Osteoblast (primary cell): ENCODE measurements around the gene RGS1. TPM values are rescaled to one million over a fixed set of nuclear protein-coding genes. Genes with fewer than 3 reads are reported as not detected.
A peak's percentile ranks its signal among the peaks of the same experiment; 100 is the strongest.

Source experiments
- DNase-seq: peaks from one replicate; pipeline ENCODE4 v3.0.0; 2011; ENCODE audit warnings: low spot score, mixed read lengths; ENCODE audit not compliant: insufficient read length; ENCODE audit errors: missing footprints
- H2AFZ ChIP-seq: 2 replicates; pipeline ENCODE4 v1.6.0; 2011; ENCODE audit warnings: mild to moderate bottlenecking, low read length
- H3K27ac ChIP-seq: 2 replicates; pipeline ENCODE4 v1.5.1; 2011; ENCODE audit warnings: mild to moderate bottlenecking, low read depth, low read length, moderate library complexity
- H3K27me3 ChIP-seq: 2 replicates; pipeline ENCODE4 v1.6.0; 2012; ENCODE audit warnings: mild to moderate bottlenecking, control low read depth, inconsistent platforms, low read length, moderate library complexity; ENCODE audit not compliant: insufficient read depth
- H3K36me3 ChIP-seq: 2 replicates; pipeline ENCODE4 v1.5.1; 2011; ENCODE audit warnings: mild to moderate bottlenecking, low read length, control low read depth, moderate library complexity; ENCODE audit not compliant: insufficient read depth
- H3K4me1 ChIP-seq: 2 replicates; pipeline ENCODE4 v1.5.1; 2011; ENCODE audit warnings: mild to moderate bottlenecking, low read length, control low read depth, moderate library complexity; ENCODE audit not compliant: insufficient read depth
- H3K4me2 ChIP-seq: 2 replicates; pipeline ENCODE4 v1.6.0; 2011; ENCODE audit warnings: mild to moderate bottlenecking, low read length; ENCODE audit not compliant: insufficient read depth
- H3K4me3 ChIP-seq: fragments of 200-600 bp; sonication (generic); 3 replicates; pipeline ENCODE4 v1.5.1; 2012; ENCODE audit warnings: mild to moderate bottlenecking, low read length, inconsistent platforms; ENCODE audit not compliant: insufficient read depth
- H3K79me2 ChIP-seq: 2 replicates; pipeline ENCODE4 v1.6.0; 2012; ENCODE audit warnings: mild to moderate bottlenecking, low read length, control low read depth, inconsistent platforms; ENCODE audit not compliant: insufficient read depth
- H3K9me3 ChIP-seq: 2 replicates; pipeline ENCODE4 v1.5.1; 2011; ENCODE audit warnings: low read depth, low read length, control low read depth
- H4K20me1 ChIP-seq: 2 replicates; pipeline ENCODE4 v1.6.0; 2012; ENCODE audit warnings: mild to moderate bottlenecking, low read length, control low read depth; ENCODE audit not compliant: insufficient read depth
- CTCF ChIP-seq: IDR thresholded peaks from 2 replicates; pipeline ENCODE4 v1.5.1; 2011; ENCODE audit warnings: mild to moderate bottlenecking, low read depth, low read length, moderate library complexity; ENCODE audit errors: extremely low read depth
- total RNA-seq: library from RNA; depleted of rRNA; stranded (reverse); fragments of >200 nt; gene quantifications from 2 replicates; pipeline ENCODE4 v1.2.3, GENCODE V29; 2012

Gene RGS1
- total RNA-seq, 1 donor: not detected

- no peak overlapping the region for H3K27ac ChIP-seq
- peaks cover 13% of the 10 kb centered on the region for H3K4me1 ChIP-seq
- H3K36me3 ChIP-seq: no peaks in the 10 kb centered on the region
- no peak overlapping the region for H2AFZ ChIP-seq
- no peak overlapping the region for H3K4me3 ChIP-seq
- no peak for DNase-seq
- H3K4me2 ChIP-seq: no peak overlapping the region
- TF ChIP-seq CTCF: no peak
- H3K79me2 ChIP-seq: no peaks in the 10 kb centered on the region
- H3K27me3 ChIP-seq: no peaks in the 10 kb centered on the region
- H4K20me1 ChIP-seq: no peaks in the 10 kb centered on the region
- no peaks in the 10 kb centered on the region for H3K9me3 ChIP-seq
Observed at GRCh38 chr1:192535916-192536664, 39.5 kb upstream of the RGS1 start.

DNA sequence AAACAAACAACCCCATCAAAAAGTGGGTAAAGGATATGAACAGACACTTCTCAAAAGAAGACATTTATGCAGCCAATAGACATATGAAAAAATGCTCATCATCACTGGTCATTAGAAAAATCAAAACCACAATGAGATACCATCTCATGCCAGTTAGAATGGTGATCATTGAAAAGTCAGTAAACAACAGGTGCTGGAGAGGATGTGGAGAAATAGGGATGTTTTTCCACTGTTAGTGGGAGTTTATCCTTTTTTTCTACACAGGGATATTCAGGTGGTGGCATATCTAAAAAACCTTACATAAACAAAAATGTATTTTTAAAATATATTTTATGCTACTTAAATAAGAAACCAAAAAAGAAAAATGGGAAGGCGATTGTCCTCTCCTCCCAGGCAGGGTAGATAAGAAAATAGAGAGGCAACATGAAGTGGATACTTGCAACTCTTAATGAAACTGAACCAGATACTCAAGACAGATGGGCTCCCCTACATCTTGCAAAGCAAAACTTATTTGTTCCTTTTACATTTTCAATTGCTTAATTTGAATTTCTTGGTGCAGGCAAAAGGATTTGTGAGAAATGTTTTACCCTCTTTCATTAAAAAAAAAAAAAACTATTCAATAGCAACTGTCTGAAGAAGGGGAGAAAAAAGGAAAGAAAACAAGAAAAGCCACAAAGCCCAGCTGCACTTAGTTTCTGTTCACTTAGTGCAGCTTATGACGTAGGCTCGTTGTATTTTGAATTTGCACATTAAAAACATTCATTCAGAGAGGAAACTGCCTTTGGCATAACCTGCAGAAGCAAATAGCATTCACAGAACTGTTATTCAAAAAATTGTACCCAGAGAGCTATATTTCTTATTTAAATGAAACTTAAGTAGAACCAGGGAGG is 36.9 kb upstream of the RGS1 start:
- no peak for DNase-seq
- Histone ChIP-seq H3K4me2 (peak overlapping the region; percentile 49), H3K9me3 (no peaks in the 10 kb centered on the region), H3K79me2 (no peaks in the 10 kb centered on the region), H3K4me3 (no peak overlapping the region), H4K20me1 (no peaks in the 10 kb centered on the region), H3K36me3 (no peaks in the 10 kb centered on the region), H3K4me1 (peaks cover 11% of the 10 kb centered on the region), H3K27me3 (no peaks in the 10 kb centered on the region), H3K27ac (peak overlapping the region; percentile 99), H2AFZ (no peak overlapping the region)
- no peak for TF ChIP-seq CTCF

DNA sequence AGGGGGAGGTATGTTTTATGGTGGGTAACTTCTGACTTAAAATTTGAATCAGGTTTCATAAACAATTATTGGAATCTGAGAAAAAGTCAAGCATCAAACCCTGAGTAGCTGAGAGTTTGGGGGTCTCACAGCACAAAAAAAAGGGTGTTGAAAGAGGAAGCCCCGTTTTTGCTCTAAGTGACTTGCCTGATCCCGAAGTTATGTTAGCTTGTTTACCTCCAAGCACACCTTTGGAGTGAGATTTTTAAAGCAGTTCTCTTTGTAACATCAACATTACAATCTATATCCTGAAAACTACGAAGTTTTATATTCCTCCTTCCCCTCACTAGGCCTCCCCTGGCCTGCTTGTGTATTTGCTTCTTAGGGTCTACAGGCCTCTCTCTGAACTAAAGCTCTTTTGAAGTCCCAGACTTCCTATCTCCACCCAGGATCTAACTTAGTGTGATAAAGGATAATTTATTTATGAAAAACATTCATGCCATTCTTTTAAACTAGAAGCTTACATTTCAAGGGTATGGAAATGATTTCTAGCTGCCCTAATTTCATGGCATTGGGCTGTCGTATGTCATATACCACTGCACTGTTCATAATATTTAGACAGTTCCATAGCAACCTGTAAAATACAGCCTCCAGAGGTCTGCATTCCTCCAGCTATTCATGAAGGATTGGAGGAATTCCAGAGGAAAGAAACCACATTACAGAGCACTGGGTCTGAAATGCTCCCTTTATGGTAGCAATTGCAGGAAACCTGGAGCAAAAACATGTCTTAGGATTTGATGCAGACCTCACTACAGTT is 36.1 kb upstream of the RGS1 start:
- Histone ChIP-seq H2AFZ (peak overlapping the region; percentile 66), H4K20me1 (no peaks in the 10 kb centered on the region), H3K27me3 (no peaks in the 10 kb centered on the region), H3K27ac (peak overlapping the region; percentile 99), H3K79me2 (no peaks in the 10 kb centered on the region), H3K36me3 (no peaks in the 10 kb centered on the region), H3K4me2 (peak overlapping the region; percentile 49), H3K4me3 (no peak overlapping the region), H3K4me1 (peaks cover 11% of the 10 kb centered on the region), H3K9me3 (no peaks in the 10 kb centered on the region)
- TF ChIP-seq CTCF: no peak
- DNase-seq: peak; percentile 57
